Breast epithelium (tissue), 3 donors: ENCODE measurements around the gene TRAIP.

Experiments used
- CTCF ChIP-seq, 3 donors: fragments of 450-650 bp; IDR thresholded peaks; one replicate each; pipeline ENCODE4 v1.5.1; 2016 to 2017; ENCODE audit warnings: antibody characterized with exemption in 3 of 3, mild to moderate bottlenecking in 3 of 3, moderate library complexity in 3 of 3
- POLR2A ChIP-seq: fragments of 450-650 bp; IDR thresholded peaks from one replicate; pipeline ENCODE4 v1.6.1; 2016; ENCODE audit warnings: antibody characterized with exemption, mild to moderate bottlenecking, moderate library complexity

- no peak for TF ChIP-seq POLR2A
- no peak for TF ChIP-seq CTCF (IDR thresholded peaks at IDR 0.05)
Measured at GRCh38 chr3:49799761-49800160, 56.6 kb downstream of the TRAIP start, which contains the start of gene CDHR4.
